ENCODE results near the gene SEMA4F.
A peak's percentile ranks its signal among the peaks of the same experiment; 100 is the strongest.

DNA sequence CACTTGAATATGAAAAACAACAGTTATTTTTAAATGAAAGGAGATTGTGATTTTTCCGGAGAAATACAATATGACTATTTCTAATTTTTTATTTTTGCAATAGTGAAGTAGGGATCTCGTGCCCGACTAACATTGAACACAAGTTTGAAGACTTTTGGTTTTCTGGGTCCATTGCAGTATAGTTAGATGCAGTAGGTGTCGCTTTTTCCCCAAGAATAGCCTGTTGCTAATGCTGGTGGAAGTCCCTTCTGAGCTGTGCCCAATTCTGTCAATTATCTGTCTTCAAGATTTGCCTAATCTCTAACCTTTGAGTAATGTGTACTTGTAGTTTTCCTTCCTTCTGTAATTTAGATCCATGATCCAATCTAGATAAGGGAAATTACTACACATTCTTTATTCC lies 36.5 kb downstream of the SEMA4F start:
- TF ChIP-seq, protein P1, sequence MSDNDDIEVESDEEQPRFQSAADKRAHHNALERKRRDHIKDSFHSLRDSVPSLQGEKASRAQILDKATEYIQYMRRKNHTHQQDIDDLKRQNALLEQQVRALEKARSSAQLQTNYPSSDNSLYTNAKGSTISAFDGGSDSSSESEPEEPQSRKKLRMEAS (IDR thresholded peaks at IDR 0.05; ENCODE audit: low read depth, low read length), result no peak
- TF ChIP-seq CTCF (IDR thresholded peaks at IDR 0.05; ENCODE audit: low read depth, low read length), result peak; percentile 89
- no peak for TF ChIP-seq POLR2A (IDR thresholded peaks at IDR 0.05; ENCODE audit: extremely low read depth, insufficient read length)
